Neural cell (in vitro differentiated cells): ENCODE data around the gene BTG2. TPM values are rescaled to one million over a fixed set of nuclear protein-coding genes. Genes with fewer than 3 reads are reported as not detected.

Experiments used
- H2AFZ ChIP-seq: fragments of 200-600, 300-800 bp; sonication (generic), shearing (Covaris generic); 2 replicates; pipeline ENCODE4 v1.6.0; 2014; ENCODE audit warnings: low read depth, mild to moderate bottlenecking, antibody characterized with exemption, low read length, moderate library complexity
- H3F3A ChIP-seq: fragments of 200-600 bp; shearing (Covaris generic); 2 replicates; pipeline ENCODE4 v1.6.1; 2016; ENCODE audit warnings: mild to moderate bottlenecking, moderate library complexity, mixed read lengths, antibody characterized with exemption, low read length; ENCODE audit not compliant: insufficient read depth, poor library complexity, severe bottlenecking
- H3K27ac ChIP-seq: fragments of 200-600, 300-800 bp; sonication (generic), shearing (Covaris generic); 2 replicates; pipeline ENCODE4 v1.5.1; 2014; ENCODE audit warnings: mild to moderate bottlenecking, low read length, moderate library complexity
- H3K27me3 ChIP-seq: fragments of 300-800, 200-600 bp; sonication (generic), shearing (Covaris generic); 2 replicates; pipeline ENCODE4 v1.6.0; 2014; ENCODE audit warnings: mild to moderate bottlenecking, low read depth, low read length, moderate library complexity; ENCODE audit not compliant: insufficient read depth
- H3K36me3 ChIP-seq: fragments of 300-800, 200-600 bp; sonication (generic), shearing (Covaris generic); 2 replicates; pipeline ENCODE4 v1.5.1; 2014; ENCODE audit warnings: mild to moderate bottlenecking, antibody characterized with exemption, low read length, moderate library complexity; ENCODE audit not compliant: insufficient read depth
- H3K4me2 ChIP-seq: fragments of 300-800, 200-600 bp; sonication (generic), shearing (Covaris generic); 2 replicates; pipeline ENCODE4 v1.6.0; 2014; ENCODE audit warnings: mild to moderate bottlenecking, low read length
- H3K4me3 ChIP-seq: fragments of 300-800, 200-600 bp; sonication (generic), shearing (Covaris generic); 2 replicates; pipeline ENCODE4 v1.5.1; 2014; ENCODE audit warnings: mild to moderate bottlenecking, low read length, moderate library complexity
- H3K79me2 ChIP-seq: fragments of 200-600 bp; shearing (Covaris generic); replicated peaks from 2 replicates; pipeline ENCODE4 v1.6.0; 2014; ENCODE audit warnings: mild to moderate bottlenecking, low read length, moderate library complexity; ENCODE audit not compliant: insufficient read depth
- H3K9ac ChIP-seq: fragments of 300-800, 200-600 bp; sonication (generic), shearing (Covaris generic); 2 replicates; pipeline ENCODE4 v1.6.1; 2016; ENCODE audit warnings: mild to moderate bottlenecking, low read length, mixed read lengths
- H3K9me2 ChIP-seq: fragments of 200-600 bp; shearing (Covaris generic); 2 replicates; pipeline ENCODE4 v1.6.1; 2016; ENCODE audit warnings: mild to moderate bottlenecking, low read length, mixed read lengths; ENCODE audit not compliant: insufficient read depth
- H3K9me3 ChIP-seq: fragments of 200-600, 300-800 bp; sonication (generic), shearing (Covaris generic); 2 replicates; pipeline ENCODE4 v1.6.1; 2016; ENCODE audit warnings: mild to moderate bottlenecking, mixed run types, low read length, moderate library complexity, mixed read lengths
- H4K20me1 ChIP-seq: fragments of 200-600 bp; shearing (Covaris generic); 2 replicates; pipeline ENCODE4 v1.6.1; 2016; ENCODE audit warnings: mild to moderate bottlenecking, mixed run types; ENCODE audit not compliant: insufficient read depth
- EP300 ChIP-seq: fragments of 450-650 bp; conservative IDR thresholded peaks from 2 replicates; pipeline ENCODE4 v1.6.1; 2014; ENCODE audit warnings: antibody characterized with exemption, mild to moderate bottlenecking, moderate library complexity; ENCODE audit not compliant: poor library complexity, severe bottlenecking
- EZH2 ChIP-seq: fragments of 200-600, 300-800 bp; shearing (Covaris generic), sonication (generic); IDR thresholded peaks from 2 replicates; pipeline ENCODE4 v1.6.1; 2014; ENCODE audit warnings: antibody characterized with exemption, low read length, borderline replicate concordance, mild to moderate bottlenecking; ENCODE audit not compliant: insufficient read depth, poor library complexity, severe bottlenecking
- MXI1 ChIP-seq: fragments of 450-650 bp; conservative IDR thresholded peaks from 2 replicates; pipeline ENCODE4 v1.6.1; 2014; ENCODE audit warnings: antibody characterized with exemption, mild to moderate bottlenecking; ENCODE audit not compliant: poor library complexity, severe bottlenecking
- POLR2AphosphoS5 ChIP-seq: IDR thresholded peaks from 2 replicates; pipeline ENCODE4 v1.6.1; 2012
- RAD21 ChIP-seq: fragments of 450-650 bp; conservative IDR thresholded peaks from 2 replicates; pipeline ENCODE4 v1.6.1; 2014; ENCODE audit warnings: antibody characterized with exemption, mild to moderate bottlenecking, moderate library complexity
- SMC3 ChIP-seq: fragments of 450-650 bp; conservative IDR thresholded peaks from 2 replicates; pipeline ENCODE4 v1.6.1; 2014; ENCODE audit warnings: antibody characterized with exemption, mild to moderate bottlenecking, moderate library complexity; ENCODE audit not compliant: poor library complexity
- TAF1 ChIP-seq: IDR thresholded peaks from 2 replicates; pipeline ENCODE4 v1.6.1; 2012; ENCODE audit warnings: low read depth
- polyA plus RNA-seq: library from polyadenylated mRNA; depleted of rRNA; stranded (reverse); fragments of >200 nt; gene quantifications from 2 replicates; pipeline ENCODE4 v1.2.3, GENCODE V29; 2014
- TF ChIP-seq, protein P1 (sequence below): fragments of 450-650 bp; IDR thresholded peaks from 2 replicates; pipeline ENCODE4 v1.5.1; 2014; ENCODE audit warnings: antibody characterized with exemption, mild to moderate bottlenecking, moderate library complexity; ENCODE audit not compliant: poor library complexity, severe bottlenecking
- TF ChIP-seq, protein P2 (sequence below): IDR thresholded peaks from 2 replicates; pipeline ENCODE4 v1.6.1; 2012; ENCODE audit warnings: borderline replicate concordance

The BTG2 gene
- polyA plus RNA-seq, 1 donor from 2014 or later, result 4.1 TPM

DNA sequence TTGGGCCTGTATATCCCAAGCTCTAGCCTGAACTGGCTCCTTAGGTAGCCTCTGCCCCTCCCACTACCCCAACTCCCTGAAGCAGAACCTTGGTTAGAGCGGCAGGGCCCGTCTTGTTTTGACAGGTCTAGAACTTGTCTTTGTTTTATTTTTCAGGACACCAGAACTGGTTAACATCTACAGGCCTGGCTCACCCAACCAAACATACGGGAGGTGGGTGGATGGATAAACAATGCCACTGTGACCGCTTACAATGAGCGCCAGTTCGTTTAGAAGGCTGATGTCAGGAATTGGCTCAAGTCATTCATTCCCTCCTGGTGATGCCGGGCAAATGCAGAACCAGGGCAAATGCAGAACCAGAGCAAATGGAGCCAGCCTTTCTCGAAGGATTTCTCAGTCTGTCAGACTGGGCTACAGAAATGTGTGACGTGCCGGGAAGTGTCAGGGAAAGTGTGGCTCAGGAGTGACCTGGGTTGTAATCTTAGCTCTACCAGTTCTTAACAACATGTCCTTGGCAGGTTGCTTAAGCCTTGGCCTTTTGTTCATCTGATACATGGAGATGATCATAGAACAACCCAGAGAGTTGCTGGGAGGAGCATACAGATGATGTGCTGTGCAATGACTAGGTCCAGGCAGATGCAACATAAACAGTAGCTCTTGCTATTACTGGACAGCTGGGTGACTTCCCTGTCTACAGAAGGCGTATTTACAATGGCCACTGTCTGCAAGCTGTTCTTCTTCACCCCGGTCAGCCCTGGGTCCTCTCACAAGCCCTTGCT, 30.5 kb upstream of the BTG2 start:
- Histone ChIP-seq H3K27me3 (no peaks in the 10 kb centered on the region), H3K9me2 (no peaks in the 10 kb centered on the region), H3K9ac (no peak overlapping the region), H3K79me2 (no peaks in the 10 kb centered on the region), H4K20me1 (no peaks in the 10 kb centered on the region), H3K9me3 (no peaks in the 10 kb centered on the region), H3K4me3 (no peak overlapping the region), H2AFZ (no peak overlapping the region), H3K4me2 (no peak overlapping the region), H3F3A (no peaks in the 10 kb centered on the region), H3K27ac (no peak overlapping the region), H3K36me3 (no peaks in the 10 kb centered on the region)
- no peak for TF ChIP-seq EZH2
- TF ChIP-seq MXI1, result no peak
- TF ChIP-seq RAD21, result no peak
- TF ChIP-seq POLR2AphosphoS5, result no peak
- TF ChIP-seq EP300, result no peak

DNA sequence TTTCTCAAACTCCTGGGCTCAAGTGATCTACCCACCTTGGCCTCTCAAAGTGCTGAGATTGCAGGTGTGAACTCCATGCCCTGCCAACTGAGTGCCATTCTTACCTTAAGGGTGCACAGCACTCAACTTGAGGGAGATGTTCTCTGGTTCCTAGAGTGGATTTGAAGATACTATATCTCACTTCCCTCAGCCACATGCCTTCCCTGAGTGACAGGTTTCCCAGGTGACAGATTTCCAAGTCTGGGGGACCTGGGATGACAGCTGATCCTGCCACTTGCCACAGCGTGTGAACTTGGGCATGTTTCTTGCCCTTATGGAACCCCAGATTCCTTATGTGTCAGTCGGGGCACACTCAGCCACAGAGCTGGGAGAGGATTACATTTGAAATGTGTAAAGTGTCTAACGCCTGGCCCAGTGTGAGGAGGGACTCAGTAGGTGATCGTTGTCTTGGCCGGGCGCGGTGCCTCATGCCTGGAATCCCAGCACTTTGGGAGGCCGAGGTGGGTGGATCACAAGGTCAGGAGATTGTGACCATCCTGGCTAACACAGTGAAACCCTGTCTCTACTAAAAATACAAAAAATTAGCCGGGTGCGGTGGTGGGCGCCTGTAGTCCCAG, 29.6 kb upstream of the BTG2 start:
- H3K9me3 ChIP-seq, result no peaks in the 10 kb centered on the region
- TF ChIP-seq, protein P1, sequence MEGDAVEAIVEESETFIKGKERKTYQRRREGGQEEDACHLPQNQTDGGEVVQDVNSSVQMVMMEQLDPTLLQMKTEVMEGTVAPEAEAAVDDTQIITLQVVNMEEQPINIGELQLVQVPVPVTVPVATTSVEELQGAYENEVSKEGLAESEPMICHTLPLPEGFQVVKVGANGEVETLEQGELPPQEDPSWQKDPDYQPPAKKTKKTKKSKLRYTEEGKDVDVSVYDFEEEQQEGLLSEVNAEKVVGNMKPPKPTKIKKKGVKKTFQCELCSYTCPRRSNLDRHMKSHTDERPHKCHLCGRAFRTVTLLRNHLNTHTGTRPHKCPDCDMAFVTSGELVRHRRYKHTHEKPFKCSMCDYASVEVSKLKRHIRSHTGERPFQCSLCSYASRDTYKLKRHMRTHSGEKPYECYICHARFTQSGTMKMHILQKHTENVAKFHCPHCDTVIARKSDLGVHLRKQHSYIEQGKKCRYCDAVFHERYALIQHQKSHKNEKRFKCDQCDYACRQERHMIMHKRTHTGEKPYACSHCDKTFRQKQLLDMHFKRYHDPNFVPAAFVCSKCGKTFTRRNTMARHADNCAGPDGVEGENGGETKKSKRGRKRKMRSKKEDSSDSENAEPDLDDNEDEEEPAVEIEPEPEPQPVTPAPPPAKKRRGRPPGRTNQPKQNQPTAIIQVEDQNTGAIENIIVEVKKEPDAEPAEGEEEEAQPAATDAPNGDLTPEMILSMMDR, result no peak
- TF ChIP-seq POLR2AphosphoS5 (no peak), RAD21 (no peak), MXI1 (no peak), SMC3 (no peak), EP300 (no peak), TAF1 (no peak), EZH2 (no peak)
- TF ChIP-seq, protein P2, sequence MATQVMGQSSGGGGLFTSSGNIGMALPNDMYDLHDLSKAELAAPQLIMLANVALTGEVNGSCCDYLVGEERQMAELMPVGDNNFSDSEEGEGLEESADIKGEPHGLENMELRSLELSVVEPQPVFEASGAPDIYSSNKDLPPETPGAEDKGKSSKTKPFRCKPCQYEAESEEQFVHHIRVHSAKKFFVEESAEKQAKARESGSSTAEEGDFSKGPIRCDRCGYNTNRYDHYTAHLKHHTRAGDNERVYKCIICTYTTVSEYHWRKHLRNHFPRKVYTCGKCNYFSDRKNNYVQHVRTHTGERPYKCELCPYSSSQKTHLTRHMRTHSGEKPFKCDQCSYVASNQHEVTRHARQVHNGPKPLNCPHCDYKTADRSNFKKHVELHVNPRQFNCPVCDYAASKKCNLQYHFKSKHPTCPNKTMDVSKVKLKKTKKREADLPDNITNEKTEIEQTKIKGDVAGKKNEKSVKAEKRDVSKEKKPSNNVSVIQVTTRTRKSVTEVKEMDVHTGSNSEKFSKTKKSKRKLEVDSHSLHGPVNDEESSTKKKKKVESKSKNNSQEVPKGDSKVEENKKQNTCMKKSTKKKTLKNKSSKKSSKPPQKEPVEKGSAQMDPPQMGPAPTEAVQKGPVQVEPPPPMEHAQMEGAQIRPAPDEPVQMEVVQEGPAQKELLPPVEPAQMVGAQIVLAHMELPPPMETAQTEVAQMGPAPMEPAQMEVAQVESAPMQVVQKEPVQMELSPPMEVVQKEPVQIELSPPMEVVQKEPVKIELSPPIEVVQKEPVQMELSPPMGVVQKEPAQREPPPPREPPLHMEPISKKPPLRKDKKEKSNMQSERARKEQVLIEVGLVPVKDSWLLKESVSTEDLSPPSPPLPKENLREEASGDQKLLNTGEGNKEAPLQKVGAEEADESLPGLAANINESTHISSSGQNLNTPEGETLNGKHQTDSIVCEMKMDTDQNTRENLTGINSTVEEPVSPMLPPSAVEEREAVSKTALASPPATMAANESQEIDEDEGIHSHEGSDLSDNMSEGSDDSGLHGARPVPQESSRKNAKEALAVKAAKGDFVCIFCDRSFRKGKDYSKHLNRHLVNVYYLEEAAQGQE, result no peak
- H3K9me2 ChIP-seq, result no peaks in the 10 kb centered on the region
- no peak overlapping the region for H3K9ac ChIP-seq
- no peaks in the 10 kb centered on the region for H3K27me3 ChIP-seq
- H3K36me3 ChIP-seq, result no peaks in the 10 kb centered on the region
- no peaks in the 10 kb centered on the region for H4K20me1 ChIP-seq
- H3F3A ChIP-seq, result no peaks in the 10 kb centered on the region
- H3K4me3 ChIP-seq, result no peak overlapping the region
- H3K27ac ChIP-seq, result no peak overlapping the region
- no peaks in the 10 kb centered on the region for H3K79me2 ChIP-seq
- H3K4me2 ChIP-seq, result no peak overlapping the region
- H2AFZ ChIP-seq, result no peak overlapping the region
